ENCODE measurements around the gene HIP1. TPM values are rescaled to one million over a fixed set of nuclear protein-coding genes. Genes with fewer than 3 reads are reported as not detected.

HIP1 gene
- total RNA-seq, 1 experiment from 2014 or later = 5.3 TPM

DNA sequence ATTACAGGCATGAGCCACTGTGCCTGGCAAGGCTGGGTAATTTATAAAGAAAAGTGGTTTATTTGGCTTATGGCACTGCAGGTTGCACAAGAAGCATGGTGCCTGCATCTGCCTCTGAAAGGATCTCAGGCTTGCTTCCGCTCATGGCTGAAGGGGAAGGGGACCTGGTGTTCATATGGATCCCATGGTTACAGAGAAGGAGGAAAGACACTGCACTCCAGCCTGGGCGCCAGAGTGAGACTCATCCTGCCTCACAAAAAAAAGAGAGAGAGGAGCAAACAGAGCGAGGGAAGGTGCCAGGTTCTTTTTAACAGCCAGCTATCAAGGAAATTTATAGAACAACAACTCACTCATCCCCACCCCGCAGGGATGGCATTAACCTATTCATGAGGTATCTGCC lies 36.2 kb downstream of the HIP1 start:
- Histone ChIP-seq H3K4me2 (ENCODE audit: low read length) (no peak overlapping the region), H3K9me3 (ENCODE audit: low read length) (no peaks in the 10 kb centered on the region), H3K9ac (ENCODE audit: low read length) (no peak overlapping the region), H3K9me2 (replicated peaks; ENCODE audit: low read length) (no peaks in the 10 kb centered on the region), H4K20me1 (ENCODE audit: low read length) (no peaks in the 10 kb centered on the region), H3K4me1 (ENCODE audit: insufficient read depth, low read length) (no peaks in the 10 kb centered on the region), H3K79me2 (ENCODE audit: low read length) (no peaks in the 10 kb centered on the region), H3K36me3 (ENCODE audit: low read depth, low read length) (no peaks in the 10 kb centered on the region), H3K27ac (ENCODE audit: low read length) (no peak overlapping the region), H3K4me3 (ENCODE audit: low read length) (no peak overlapping the region), H3K27me3 (ENCODE audit: low read length) (no peaks in the 10 kb centered on the region), H2AFZ (ENCODE audit: low read length) (no peak overlapping the region), H3F3A (ENCODE audit: low read length, unreplicated experiment) (no peaks in the 10 kb centered on the region)
- intact Hi-C loops (cut with micrococcal nuclease) = no loop called here
- no peak for TF ChIP-seq EZH2 (IDR thresholded peaks at IDR 0.05; ENCODE audit: low read length, unreplicated experiment)
- TF ChIP-seq, protein P1, sequence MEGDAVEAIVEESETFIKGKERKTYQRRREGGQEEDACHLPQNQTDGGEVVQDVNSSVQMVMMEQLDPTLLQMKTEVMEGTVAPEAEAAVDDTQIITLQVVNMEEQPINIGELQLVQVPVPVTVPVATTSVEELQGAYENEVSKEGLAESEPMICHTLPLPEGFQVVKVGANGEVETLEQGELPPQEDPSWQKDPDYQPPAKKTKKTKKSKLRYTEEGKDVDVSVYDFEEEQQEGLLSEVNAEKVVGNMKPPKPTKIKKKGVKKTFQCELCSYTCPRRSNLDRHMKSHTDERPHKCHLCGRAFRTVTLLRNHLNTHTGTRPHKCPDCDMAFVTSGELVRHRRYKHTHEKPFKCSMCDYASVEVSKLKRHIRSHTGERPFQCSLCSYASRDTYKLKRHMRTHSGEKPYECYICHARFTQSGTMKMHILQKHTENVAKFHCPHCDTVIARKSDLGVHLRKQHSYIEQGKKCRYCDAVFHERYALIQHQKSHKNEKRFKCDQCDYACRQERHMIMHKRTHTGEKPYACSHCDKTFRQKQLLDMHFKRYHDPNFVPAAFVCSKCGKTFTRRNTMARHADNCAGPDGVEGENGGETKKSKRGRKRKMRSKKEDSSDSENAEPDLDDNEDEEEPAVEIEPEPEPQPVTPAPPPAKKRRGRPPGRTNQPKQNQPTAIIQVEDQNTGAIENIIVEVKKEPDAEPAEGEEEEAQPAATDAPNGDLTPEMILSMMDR (conservative IDR thresholded peaks at IDR 0.05; ENCODE audit: low read depth, low read length) = no peak
- no peak for TF ChIP-seq EZH2phosphoT487 (IDR thresholded peaks at IDR 0.05; ENCODE audit: borderline replicate concordance, low read length)
- ChIA-PET CTCF (no interaction called here), POLR2A (ENCODE audit: unreplicated experiment) (no interaction called here)
- ATAC-seq = no peak
- no TSS peak for BruUV-seq (replicated peaks)
- DNase-seq = no peak

DNA sequence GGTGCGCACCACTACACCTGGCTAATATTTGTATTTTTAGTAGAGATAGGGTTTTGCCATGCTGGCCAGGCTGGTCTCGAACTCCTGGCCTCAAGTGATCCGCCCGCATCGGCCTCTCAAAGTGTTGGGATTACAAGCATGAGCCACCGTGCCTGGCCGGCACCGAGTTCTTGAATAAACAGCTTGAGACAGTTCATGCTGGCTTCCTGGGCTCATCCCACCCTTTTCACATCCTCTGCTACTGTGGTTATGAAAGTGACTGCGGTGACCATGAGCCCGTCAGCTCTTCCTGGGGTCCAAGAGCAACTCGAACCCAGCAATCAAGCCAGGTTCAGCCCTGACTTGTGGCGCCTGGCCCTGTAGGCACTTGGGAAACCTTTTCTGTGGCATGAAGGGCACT lies 38.7 kb downstream of the HIP1 start:
- Histone ChIP-seq H3K79me2 (ENCODE audit: low read length) (no peaks in the 10 kb centered on the region), H3K9me2 (replicated peaks; ENCODE audit: low read length) (no peaks in the 10 kb centered on the region), H3F3A (ENCODE audit: low read length, unreplicated experiment) (no peaks in the 10 kb centered on the region), H3K4me2 (ENCODE audit: low read length) (no peak overlapping the region), H2AFZ (ENCODE audit: low read length) (no peak overlapping the region), H4K20me1 (ENCODE audit: low read length) (no peaks in the 10 kb centered on the region), H3K9me3 (ENCODE audit: low read length) (no peaks in the 10 kb centered on the region), H3K27ac (ENCODE audit: low read length) (no peak overlapping the region), H3K27me3 (ENCODE audit: low read length) (no peaks in the 10 kb centered on the region), H3K4me3 (ENCODE audit: low read length) (no peak overlapping the region), H3K4me1 (ENCODE audit: insufficient read depth, low read length) (no peaks in the 10 kb centered on the region), H3K9ac (ENCODE audit: low read length) (no peak overlapping the region), H3K36me3 (ENCODE audit: low read depth, low read length) (no peaks in the 10 kb centered on the region)
- ATAC-seq (no peak), DNase-seq (no peak)
- CTCF ChIA-PET = no interaction called here
- TF ChIP-seq EZH2 (IDR thresholded peaks at IDR 0.05; ENCODE audit: low read length, unreplicated experiment) = no peak
- TF ChIP-seq, protein P1 (conservative IDR thresholded peaks at IDR 0.05; ENCODE audit: low read depth, low read length) = no peak
- TF ChIP-seq EZH2phosphoT487 (IDR thresholded peaks at IDR 0.05; ENCODE audit: borderline replicate concordance, low read length) = no peak
- POLR2A ChIA-PET (ENCODE audit: unreplicated experiment) = no interaction called here
- BruUV-seq (replicated peaks) = no TSS peak
- intact Hi-C loops (cut with micrococcal nuclease) = no loop called here

DNA sequence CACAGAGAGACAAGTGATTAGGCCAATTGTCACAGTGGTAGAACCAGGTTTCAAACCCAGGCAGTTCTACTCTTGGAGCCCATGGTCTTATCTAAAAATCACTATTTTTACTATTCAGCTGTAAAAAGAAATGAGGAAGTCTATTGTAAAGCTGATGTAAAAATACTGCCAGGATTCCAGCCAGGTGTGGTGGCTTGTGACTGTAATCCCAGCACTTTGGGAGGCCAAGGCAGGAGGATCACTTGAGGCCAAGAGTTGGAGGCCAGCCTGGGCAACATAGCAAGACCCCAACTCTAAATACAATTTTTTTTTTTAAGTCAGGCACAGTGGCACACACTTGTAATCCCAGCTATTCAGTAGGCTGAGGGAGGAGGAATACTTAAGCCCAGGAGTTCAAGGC lies 40.4 kb downstream of the HIP1 start:
- POLR2A ChIA-PET (ENCODE audit: unreplicated experiment) = no interaction called here
- no peak for DNase-seq
- H2AFZ ChIP-seq (ENCODE audit: low read length) = no peak overlapping the region
- intact Hi-C loops (cut with micrococcal nuclease) = no loop called here
- no peaks in the 10 kb centered on the region for H3K9me2 ChIP-seq (replicated peaks; ENCODE audit: low read length)
- no peaks in the 10 kb centered on the region for H4K20me1 ChIP-seq (ENCODE audit: low read length)
- no peak overlapping the region for H3K9ac ChIP-seq (ENCODE audit: low read length)
- H3K79me2 ChIP-seq (ENCODE audit: low read length) = no peaks in the 10 kb centered on the region
- CTCF ChIA-PET = no interaction called here
- TF ChIP-seq, protein P1 (conservative IDR thresholded peaks at IDR 0.05; ENCODE audit: low read depth, low read length) = no peak
- TF ChIP-seq EZH2 (IDR thresholded peaks at IDR 0.05; ENCODE audit: low read length, unreplicated experiment) = no peak
- no peak for TF ChIP-seq EZH2phosphoT487 (IDR thresholded peaks at IDR 0.05; ENCODE audit: borderline replicate concordance, low read length)
- no peaks in the 10 kb centered on the region for H3F3A ChIP-seq (ENCODE audit: low read length, unreplicated experiment)
- H3K4me1 ChIP-seq (ENCODE audit: insufficient read depth, low read length) = no peaks in the 10 kb centered on the region
- no peaks in the 10 kb centered on the region for H3K36me3 ChIP-seq (ENCODE audit: low read depth, low read length)
- no peak overlapping the region for H3K4me3 ChIP-seq (ENCODE audit: low read length)
- no peaks in the 10 kb centered on the region for H3K9me3 ChIP-seq (ENCODE audit: low read length)
- no peaks in the 10 kb centered on the region for H3K27me3 ChIP-seq (ENCODE audit: low read length)
- BruUV-seq (replicated peaks) = no TSS peak
- no peak overlapping the region for H3K4me2 ChIP-seq (ENCODE audit: low read length)
- no peak for ATAC-seq
- H3K27ac ChIP-seq (ENCODE audit: low read length) = no peak overlapping the region

Data from PC-3 (cell line).